Measurements from ENCODE around the gene SNIP1. TPM values are rescaled to one million over a fixed set of nuclear protein-coding genes. Genes with fewer than 3 reads are reported as not detected.

SNIP1 gene
- total RNA-seq, 2 experiments from 2014 or later = 18.3 to 21.8 TPM

- H3K36me3 Mint-ChIP-seq (ENCODE audit: low read depth) = peaks cover 10% of the 10 kb centered on the region
- DNase-seq (no peak), ATAC-seq (no peak)
- POLR2A ChIA-PET = interaction anchor here (1.2 to 3.6 kb wide), 4 partner anchors 12 to 35 kb away, joined by 3 to 45 read pairs (median 8); partner anchors contain the start of gene ZC3H12A
- peak overlapping the region; percentile 75 for H3K27ac Mint-ChIP-seq
- TF ChIP-seq CTCF (IDR thresholded peaks at IDR 0.05) = peak; percentile 25
- no peaks in the 10 kb centered on the region for H3K27me3 Mint-ChIP-seq
- no peak overlapping the region for H3K4me3 Mint-ChIP-seq
- no peaks in the 10 kb centered on the region for H3K9me3 Mint-ChIP-seq
- intact Hi-C loops (cut with micrococcal nuclease) = loop anchor here (2.0 kb wide), 1 partner anchor 33 kb away; no protein-coding TSS in a partner anchor
- H3K4me1 Mint-ChIP-seq (ENCODE audit: low read depth) = peaks cover 13% of the 10 kb centered on the region
- CTCF ChIA-PET = interaction anchor here (0.5 to 17.7 kb wide), 29 partner anchors 9 to 204 kb away, joined by 3 to 380 read pairs (median 5); partner anchors contain the start of genes CDCA8, MEAF6, SNIP1 and ZC3H12A
Measured at GRCh38 chr1:37487619-37487984, 66.5 kb downstream of the SNIP1 start.

DNA sequence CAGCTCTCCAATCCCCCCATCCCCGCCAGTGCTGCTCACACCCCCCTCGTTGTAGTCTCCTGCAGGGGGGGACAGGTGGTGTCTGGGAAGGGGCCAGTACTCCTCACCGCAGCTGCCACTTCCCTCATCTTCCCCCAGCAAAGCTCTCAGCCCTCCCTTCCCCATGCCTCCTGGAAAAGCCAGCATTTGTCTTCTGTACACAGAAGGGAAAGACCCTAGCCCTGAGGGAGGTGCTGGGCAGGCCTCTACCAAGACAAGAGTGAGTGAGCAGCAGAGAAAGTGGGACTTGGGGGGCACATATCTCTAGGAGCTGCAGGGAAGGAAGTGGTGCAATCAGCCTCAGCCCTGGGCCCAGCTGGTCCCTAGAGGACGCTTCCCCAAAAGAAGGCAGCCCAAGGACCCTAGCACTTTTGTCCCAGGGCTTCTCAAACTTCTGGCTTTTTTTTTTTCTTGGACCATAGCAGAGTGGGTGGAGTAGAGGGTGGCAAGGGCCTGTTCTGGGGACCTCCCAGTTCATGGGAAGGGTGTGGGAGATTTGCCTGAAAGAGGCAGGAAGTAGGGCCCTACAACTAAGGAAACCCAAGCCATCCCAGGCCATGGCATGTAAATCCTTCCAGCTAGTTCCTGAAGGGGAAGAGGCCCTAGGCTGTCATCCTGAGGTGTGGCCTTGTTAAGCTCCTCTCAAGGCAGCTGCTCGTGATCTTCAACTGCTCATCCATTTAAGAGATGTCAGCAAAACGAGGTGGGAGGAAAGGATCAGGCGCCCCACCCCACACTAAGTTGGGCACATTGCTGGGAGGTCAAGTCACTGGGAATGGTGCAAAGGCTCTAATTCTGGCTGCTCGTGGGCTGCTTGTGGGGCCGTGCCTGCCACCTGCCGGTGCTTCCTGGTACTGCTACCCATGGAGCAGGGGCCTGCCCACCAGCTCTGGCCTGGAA lies 67.1 kb downstream of the SNIP1 start:
- CTCF ChIA-PET = interaction anchor here (0.5 to 17.7 kb wide), 31 partner anchors 8 to 205 kb away, joined by 3 to 380 read pairs (median 5); partner anchors contain the start of genes CDCA8, MEAF6, SNIP1 and ZC3H12A
- Mint-ChIP-seq H3K4me3 (no peak overlapping the region), H3K36me3 (ENCODE audit: low read depth) (peaks cover 15% of the 10 kb centered on the region), H3K9me3 (no peaks in the 10 kb centered on the region), H3K27me3 (no peaks in the 10 kb centered on the region), H3K27ac (peak overlapping the region; percentile 75), H3K4me1 (ENCODE audit: low read depth) (peaks cover 17% of the 10 kb centered on the region)
- TF ChIP-seq CTCF (IDR thresholded peaks at IDR 0.05) = peak; percentile 99
- peak; percentile 85 for DNase-seq
- peak; percentile 88 for ATAC-seq
- intact Hi-C loops (cut with micrococcal nuclease) = loop anchor here (2.0 kb wide), 1 partner anchor 32 kb away; no protein-coding TSS in a partner anchor
- POLR2A ChIA-PET = interaction anchor here (0.9 to 3.6 kb wide), 8 partner anchors 11 to 101 kb away, joined by 3 to 45 read pairs (median 3); partner anchors contain the start of gene ZC3H12A

DNA sequence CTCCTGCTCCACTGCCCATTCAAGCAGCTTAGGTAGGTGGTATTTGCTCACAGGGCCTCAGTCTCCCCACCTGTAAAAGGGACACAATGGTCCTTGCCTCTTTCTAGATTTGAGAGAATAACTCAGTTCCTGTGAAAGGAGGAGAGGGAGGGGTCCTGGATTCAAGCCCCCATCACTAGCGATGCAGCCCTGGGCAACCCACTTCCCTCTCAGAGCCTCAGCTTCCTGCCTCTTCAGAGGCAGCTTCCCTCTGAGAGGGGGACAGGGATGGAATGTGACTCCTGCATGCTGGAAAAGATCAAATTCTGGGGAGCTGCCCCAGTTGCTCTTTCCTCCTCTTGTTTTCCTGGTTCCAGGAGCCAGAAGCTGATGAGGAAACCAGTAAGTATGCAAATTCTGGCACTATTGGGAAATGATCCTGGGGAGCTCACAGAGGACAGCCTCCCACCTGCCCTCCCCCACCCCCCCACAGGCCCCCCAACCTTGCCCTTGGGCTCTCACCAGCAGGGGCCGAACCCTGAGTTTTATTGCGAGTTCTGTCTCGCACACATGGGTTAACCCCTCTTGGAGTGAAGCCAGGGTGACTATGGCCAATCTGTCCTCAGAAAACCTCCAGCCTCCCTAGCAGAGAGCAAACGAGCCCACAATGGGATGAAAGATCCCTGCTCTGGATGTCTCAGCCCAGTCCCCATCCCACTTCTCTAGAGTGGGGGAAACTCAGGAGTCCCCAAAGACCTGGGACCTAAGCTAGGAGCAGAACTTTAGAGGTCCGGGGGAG lies 68.0 kb downstream of the SNIP1 start:
- DNase-seq (no peak), ATAC-seq (no peak)
- Mint-ChIP-seq H3K9me3 (no peaks in the 10 kb centered on the region), H3K36me3 (ENCODE audit: low read depth) (peaks cover 24% of the 10 kb centered on the region), H3K4me1 (ENCODE audit: low read depth) (peaks cover 25% of the 10 kb centered on the region), H3K27me3 (no peaks in the 10 kb centered on the region), H3K27ac (peak overlapping the region; percentile 75), H3K4me3 (no peak overlapping the region)
- TF ChIP-seq CTCF (IDR thresholded peaks at IDR 0.05) = no peak
- CTCF ChIA-PET = interaction anchor here (0.8 to 17.7 kb wide), 12 partner anchors 7 to 203 kb away, joined by 3 to 380 read pairs (median 25); partner anchors contain the start of genes MEAF6 and ZC3H12A
- POLR2A ChIA-PET = interaction anchor here (0.9 to 3.6 kb wide), 10 partner anchors 10 to 196 kb away, joined by 3 to 45 read pairs (median 4); partner anchors contain the start of gene ZC3H12A
- intact Hi-C loops (cut with micrococcal nuclease) = loop anchor here (2.0 kb wide), 1 partner anchor 31 kb away; no protein-coding TSS in a partner anchor

Small RNA genes lying within 50 kb of the gene (microRNA-seq; reads per million reads assigned to microRNA genes)
- 2.4 reads per million for gene MIR5581 (ENCODE audit: borderline microRNAs expressed, borderline replicate concordance)

Other genes starting within 250 kb of the SNIP1 start
- gene ZC3H12A, start 79.7 kb downstream of the SNIP1 start, total RNA-seq = 10 to 100 TPM; 20.4 to 20.5 TPM
- 10 to 100 TPM; 74.0 to 76.3 TPM for gene MEAF6, start 39.5 kb downstream of the SNIP1 start, total RNA-seq
- not detected for gene DNALI1, start 2.6 kb upstream of the SNIP1 start, total RNA-seq
- gene GNL2, start 41.6 kb upstream of the SNIP1 start, total RNA-seq = 10 to 100 TPM; 76.4 to 77.8 TPM
- gene RSPO1, start 80.6 kb upstream of the SNIP1 start, total RNA-seq = not detected
- 10 to 100 TPM; 53.7 to 56.0 TPM for gene CDCA8, start 138.2 kb upstream of the SNIP1 start, total RNA-seq
- gene EPHA10, start 210.8 kb upstream of the SNIP1 start, total RNA-seq = not detected
- gene MANEAL, start 239.6 kb upstream of the SNIP1 start, total RNA-seq = 1 to 10 TPM; 1.2 to 1.4 TPM